ENCODE data around the gene CITED4.

The CITED4 gene

DNA sequence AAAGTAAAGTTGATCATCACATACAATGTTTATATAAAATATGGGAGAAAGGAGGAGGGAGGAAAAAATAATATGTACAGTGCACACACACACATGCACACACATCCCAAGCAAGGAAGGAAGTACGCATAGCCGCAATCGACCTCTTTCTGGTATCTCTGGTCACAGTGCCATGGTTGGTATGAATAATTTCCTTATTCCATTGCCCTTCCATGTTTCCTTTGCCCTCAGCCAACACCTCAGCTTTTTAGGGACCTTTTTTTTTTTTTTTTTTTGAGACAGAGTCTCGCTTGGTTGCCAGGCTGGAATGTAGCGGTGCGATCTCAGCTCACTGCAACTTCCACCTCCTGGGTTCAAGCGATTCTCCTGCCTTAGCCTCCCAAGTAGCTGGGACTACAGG lies 20.6 kb downstream of the CITED4 start:
- Histone ChIP-seq H3K27ac (ENCODE audit: low read depth, low read length) (no peak overlapping the region), H3K27me3 (ENCODE audit: control insufficient read depth, insufficient read depth, low read length) (no peaks in the 10 kb centered on the region), H3K36me3 (ENCODE audit: control insufficient read depth, insufficient read depth, low read length) (no peaks in the 10 kb centered on the region), H3K4me3 (ENCODE audit: low read depth, low read length) (no peak overlapping the region), H3K9me3 (ENCODE audit: control insufficient read depth, insufficient read depth, low read length) (no peaks in the 10 kb centered on the region), H3K4me1 (ENCODE audit: control insufficient read depth, insufficient read depth, low read length) (no peaks in the 10 kb centered on the region), H3K9ac (ENCODE audit: low read depth, low read length) (no peak overlapping the region)

DNA sequence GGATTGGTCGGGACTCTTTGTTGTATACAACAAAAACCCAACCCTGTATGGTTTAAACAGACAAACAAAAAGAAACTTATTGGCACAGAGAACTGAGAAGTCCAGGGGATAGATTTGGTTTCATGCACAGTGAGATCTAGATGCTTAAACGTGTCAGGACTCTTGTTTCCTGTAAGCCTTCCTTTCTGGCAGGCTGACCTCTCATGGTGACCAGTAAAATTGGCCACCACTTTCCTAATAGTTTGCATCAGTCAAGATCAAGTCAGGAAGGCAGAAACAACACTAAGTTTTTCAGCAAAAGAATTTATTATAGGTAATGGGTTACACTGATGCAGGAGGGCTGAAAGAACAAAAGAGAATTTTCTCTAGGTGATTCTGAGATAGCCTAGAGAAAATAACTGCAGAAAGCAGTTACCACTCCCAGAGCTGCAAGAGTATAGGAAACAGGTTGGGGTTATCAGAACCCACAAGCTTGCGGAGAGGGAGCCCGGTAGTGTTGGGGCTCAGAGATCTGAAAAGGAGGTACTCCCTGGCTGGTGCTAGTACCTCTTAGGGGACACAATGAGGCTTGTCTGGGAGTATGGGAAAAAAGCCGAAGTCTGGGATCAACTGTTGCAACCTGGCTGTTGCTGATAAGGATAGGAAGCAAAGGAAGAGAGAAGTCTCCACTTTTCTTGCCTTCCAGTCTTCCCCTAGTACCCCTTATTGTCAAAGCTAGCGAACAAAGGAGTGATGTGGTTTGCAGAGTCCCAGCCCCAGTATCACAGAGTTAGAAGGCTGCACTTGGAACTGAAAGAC lies 21.4 kb downstream of the CITED4 start:
- no peak overlapping the region for H3K4me3 ChIP-seq (ENCODE audit: low read depth, low read length)
- H3K4me1 ChIP-seq (ENCODE audit: control insufficient read depth, insufficient read depth, low read length) = no peaks in the 10 kb centered on the region
- no peak overlapping the region for H3K9ac ChIP-seq (ENCODE audit: low read depth, low read length)
- no peaks in the 10 kb centered on the region for H3K36me3 ChIP-seq (ENCODE audit: control insufficient read depth, insufficient read depth, low read length)
- H3K27ac ChIP-seq (ENCODE audit: low read depth, low read length) = no peak overlapping the region
- no peaks in the 10 kb centered on the region for H3K27me3 ChIP-seq (ENCODE audit: control insufficient read depth, insufficient read depth, low read length)
- H3K9me3 ChIP-seq (ENCODE audit: control insufficient read depth, insufficient read depth, low read length) = no peaks in the 10 kb centered on the region

DNA sequence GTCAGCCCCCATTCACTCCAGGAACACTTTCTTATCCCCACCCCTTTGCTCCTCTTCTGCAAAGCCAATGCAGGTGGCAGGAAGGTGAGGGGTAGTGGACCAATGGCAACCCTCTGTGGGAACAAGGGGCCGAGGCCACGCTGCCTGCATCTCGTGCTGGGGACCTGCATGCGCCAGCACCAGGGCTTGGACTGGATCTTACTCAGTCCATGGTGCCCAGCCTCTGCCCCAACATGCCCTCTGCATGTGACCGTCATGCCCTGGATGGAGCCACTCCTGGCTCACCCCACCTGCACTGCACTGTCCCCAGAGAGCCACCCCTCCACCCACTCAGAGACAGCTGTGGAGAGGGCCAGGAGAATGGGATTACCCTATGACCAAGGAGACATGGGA lies 22.2 kb downstream of the CITED4 start:
- no peak overlapping the region for H3K9ac ChIP-seq (ENCODE audit: low read depth, low read length)
- H3K27ac ChIP-seq (ENCODE audit: low read depth, low read length) = no peak overlapping the region
- no peaks in the 10 kb centered on the region; the same call in 1 of the 2 replicates for H3K4me1 ChIP-seq (ENCODE audit: control insufficient read depth, insufficient read depth, low read length)
- no peaks in the 10 kb centered on the region for H3K27me3 ChIP-seq (ENCODE audit: control insufficient read depth, insufficient read depth, low read length)
- H3K9me3 ChIP-seq (ENCODE audit: control insufficient read depth, insufficient read depth, low read length) = no peaks in the 10 kb centered on the region
- H3K4me3 ChIP-seq (ENCODE audit: low read depth, low read length) = no peak overlapping the region
- no peaks in the 10 kb centered on the region for H3K36me3 ChIP-seq (ENCODE audit: control insufficient read depth, insufficient read depth, low read length)

DNA sequence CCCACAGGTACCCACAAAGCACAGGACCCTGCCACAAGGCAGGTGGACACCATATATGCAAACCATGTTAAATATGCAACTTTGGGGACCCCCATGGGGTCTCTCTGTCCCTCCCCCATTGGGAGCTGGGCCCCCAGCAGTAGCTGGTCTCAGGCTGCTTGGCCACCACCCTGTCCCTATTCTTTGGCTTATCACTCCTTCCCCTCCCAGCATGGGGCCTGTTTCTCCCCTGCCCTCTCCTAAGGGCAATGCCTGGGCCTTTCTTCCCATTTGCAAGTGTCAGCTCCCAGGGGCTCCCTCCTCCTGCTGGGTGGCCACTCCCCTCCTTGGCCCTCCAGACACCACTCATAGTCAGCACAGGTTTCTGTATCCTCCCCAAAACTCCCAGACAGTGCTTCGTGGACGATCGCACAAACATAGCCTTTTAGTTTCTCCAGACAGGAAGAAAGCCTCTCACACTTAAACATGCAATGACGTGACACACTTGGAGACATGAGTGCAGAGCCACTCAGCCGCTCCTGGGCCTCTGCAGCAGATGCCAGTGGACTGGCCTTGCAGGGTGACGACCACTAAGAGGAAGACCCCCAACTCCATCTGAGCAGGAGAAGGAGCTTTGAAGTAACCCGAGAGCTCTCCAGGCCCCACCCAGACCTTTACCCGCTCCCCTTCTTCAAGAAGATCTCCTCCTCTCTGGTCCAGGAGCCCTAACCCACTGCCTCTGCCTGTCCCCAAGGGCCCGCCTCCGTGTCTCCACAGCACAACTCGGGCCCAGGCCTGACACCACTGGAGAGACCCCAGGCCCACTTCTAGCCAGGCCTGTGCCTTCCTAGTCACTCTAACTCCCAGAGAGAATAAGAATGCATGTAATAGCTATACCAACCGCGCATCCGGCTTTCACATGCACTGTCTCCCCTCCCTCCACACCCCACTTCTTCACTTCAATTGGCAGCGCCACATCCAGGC lies 22.9 kb downstream of the CITED4 start:
- H3K36me3 ChIP-seq (ENCODE audit: control insufficient read depth, insufficient read depth, low read length) = no peaks in the 10 kb centered on the region
- no peaks in the 10 kb centered on the region for H3K27me3 ChIP-seq (ENCODE audit: control insufficient read depth, insufficient read depth, low read length)
- H3K4me1 ChIP-seq (ENCODE audit: control insufficient read depth, insufficient read depth, low read length) = no peaks in the 10 kb centered on the region; the same call in 1 of the 2 replicates
- H3K9me3 ChIP-seq (ENCODE audit: control insufficient read depth, insufficient read depth, low read length) = no peaks in the 10 kb centered on the region
- no peak overlapping the region for H3K27ac ChIP-seq (ENCODE audit: low read depth, low read length)
- no peak overlapping the region for H3K9ac ChIP-seq (ENCODE audit: low read depth, low read length)
- no peak overlapping the region for H3K4me3 ChIP-seq (ENCODE audit: low read depth, low read length)

DNA sequence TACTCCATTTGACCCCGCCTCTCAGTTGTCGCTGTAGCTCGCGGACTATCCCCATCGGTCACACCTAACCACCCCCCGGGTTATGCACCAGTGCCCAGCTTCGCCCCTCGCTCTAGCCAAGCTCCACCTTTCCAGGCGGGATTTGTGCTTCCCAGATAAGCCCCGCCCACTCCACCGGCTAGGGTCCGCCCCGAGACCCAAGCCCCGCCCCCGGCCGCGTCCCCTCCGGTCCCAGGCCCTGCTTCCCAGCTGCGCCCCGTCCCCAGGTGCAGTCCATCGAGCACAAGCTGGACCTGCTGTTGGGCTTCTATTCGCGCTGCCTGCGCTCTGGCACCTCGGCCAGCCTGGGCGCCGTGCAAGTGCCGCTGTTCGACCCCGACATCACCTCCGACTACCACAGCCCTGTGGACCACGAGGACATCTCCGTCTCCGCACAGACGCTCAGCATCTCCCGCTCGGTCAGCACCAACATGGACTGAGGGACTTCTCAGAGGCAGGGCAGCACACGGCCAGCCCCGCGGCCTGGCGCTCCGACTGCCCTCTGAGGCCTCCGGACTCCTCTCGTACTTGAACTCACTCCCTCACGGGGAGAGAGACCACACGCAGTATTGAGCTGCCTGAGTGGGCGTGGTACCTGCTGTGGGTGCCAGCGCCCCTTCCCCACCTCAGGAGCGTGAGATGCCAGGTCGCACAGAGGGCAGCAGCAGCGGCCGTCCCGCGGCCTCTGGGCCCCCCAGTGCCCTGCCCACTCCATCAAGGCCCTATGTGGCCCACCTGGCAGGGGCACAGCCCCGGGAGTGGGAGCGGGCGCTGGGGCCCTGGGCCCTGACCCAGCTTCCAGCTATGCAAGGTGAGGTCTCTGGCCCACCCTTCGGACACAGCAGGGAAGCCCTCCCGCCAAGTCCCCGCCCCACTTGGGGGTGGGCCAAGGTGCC lies 23.9 kb downstream of the CITED4 start:
- no peak overlapping the region for H3K4me3 ChIP-seq (ENCODE audit: low read depth, low read length)
- H3K27me3 ChIP-seq (ENCODE audit: control insufficient read depth, insufficient read depth, low read length) = no peaks in the 10 kb centered on the region
- no peaks in the 10 kb centered on the region; the same call in 1 of the 2 replicates for H3K4me1 ChIP-seq (ENCODE audit: control insufficient read depth, insufficient read depth, low read length)
- H3K36me3 ChIP-seq (ENCODE audit: control insufficient read depth, insufficient read depth, low read length) = no peaks in the 10 kb centered on the region
- H3K9me3 ChIP-seq (ENCODE audit: control insufficient read depth, insufficient read depth, low read length) = no peaks in the 10 kb centered on the region
- H3K9ac ChIP-seq (ENCODE audit: low read depth, low read length) = no peak overlapping the region
- no peak overlapping the region for H3K27ac ChIP-seq (ENCODE audit: low read depth, low read length)

DNA sequence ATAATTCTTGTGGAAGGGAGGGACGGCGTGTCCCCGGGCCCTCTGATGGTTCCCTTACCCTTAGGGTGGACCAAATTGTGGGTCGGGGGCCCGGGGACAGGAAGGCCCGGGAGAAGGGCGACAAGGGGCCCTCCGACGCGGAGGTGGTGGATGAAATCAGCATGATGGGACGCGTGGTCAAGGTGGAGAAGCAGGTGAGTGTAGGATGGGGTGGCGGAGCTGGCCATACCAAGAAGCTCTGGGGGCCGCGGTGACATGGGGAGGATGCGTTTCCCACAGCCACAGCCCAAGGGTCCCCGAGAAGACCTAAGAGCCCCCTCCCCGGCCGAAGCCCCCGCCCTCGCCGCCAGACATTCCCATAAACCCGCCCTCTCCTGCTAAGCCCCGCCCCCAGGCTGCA lies 24.6 kb downstream of the CITED4 start:
- Histone ChIP-seq H3K27ac (ENCODE audit: low read depth, low read length) (no peak overlapping the region), H3K9ac (ENCODE audit: low read depth, low read length) (no peak overlapping the region), H3K4me3 (ENCODE audit: low read depth, low read length) (no peak overlapping the region), H3K36me3 (ENCODE audit: control insufficient read depth, insufficient read depth, low read length) (no peaks in the 10 kb centered on the region), H3K4me1 (ENCODE audit: control insufficient read depth, insufficient read depth, low read length) (no peaks in the 10 kb centered on the region; the same call in 1 of the 2 replicates), H3K27me3 (ENCODE audit: control insufficient read depth, insufficient read depth, low read length) (no peaks in the 10 kb centered on the region), H3K9me3 (ENCODE audit: control insufficient read depth, insufficient read depth, low read length) (no peaks in the 10 kb centered on the region)

DNA sequence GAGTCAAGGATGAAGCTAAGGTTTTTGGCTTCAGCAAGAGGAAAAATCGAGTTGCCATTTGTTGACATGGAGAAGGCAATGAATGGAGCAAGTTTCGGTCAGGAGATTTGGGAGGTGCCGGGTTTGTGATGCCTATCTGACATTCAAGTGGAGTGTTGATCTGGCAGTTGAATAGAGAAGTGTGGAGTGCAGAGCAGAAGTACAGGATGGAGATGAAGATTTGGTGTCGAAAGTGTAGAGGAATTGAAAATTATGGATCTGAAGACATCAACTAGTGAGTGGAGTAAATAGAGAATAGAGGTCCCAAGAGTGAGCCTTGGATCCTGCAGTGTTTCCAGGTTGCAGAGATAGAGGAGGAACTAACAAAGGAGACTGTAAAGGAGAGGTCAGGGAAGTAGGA lies 25.9 kb downstream of the CITED4 start:
- Histone ChIP-seq H3K27ac (ENCODE audit: low read depth, low read length) (no peak overlapping the region), H3K9me3 (ENCODE audit: control insufficient read depth, insufficient read depth, low read length) (no peaks in the 10 kb centered on the region), H3K36me3 (ENCODE audit: control insufficient read depth, insufficient read depth, low read length) (no peaks in the 10 kb centered on the region), H3K4me3 (ENCODE audit: low read depth, low read length) (no peak overlapping the region), H3K27me3 (ENCODE audit: control insufficient read depth, insufficient read depth, low read length) (no peaks in the 10 kb centered on the region), H3K4me1 (ENCODE audit: control insufficient read depth, insufficient read depth, low read length) (no peaks in the 10 kb centered on the region; the same call in 1 of the 2 replicates), H3K9ac (ENCODE audit: low read depth, low read length) (no peak overlapping the region)

DNA sequence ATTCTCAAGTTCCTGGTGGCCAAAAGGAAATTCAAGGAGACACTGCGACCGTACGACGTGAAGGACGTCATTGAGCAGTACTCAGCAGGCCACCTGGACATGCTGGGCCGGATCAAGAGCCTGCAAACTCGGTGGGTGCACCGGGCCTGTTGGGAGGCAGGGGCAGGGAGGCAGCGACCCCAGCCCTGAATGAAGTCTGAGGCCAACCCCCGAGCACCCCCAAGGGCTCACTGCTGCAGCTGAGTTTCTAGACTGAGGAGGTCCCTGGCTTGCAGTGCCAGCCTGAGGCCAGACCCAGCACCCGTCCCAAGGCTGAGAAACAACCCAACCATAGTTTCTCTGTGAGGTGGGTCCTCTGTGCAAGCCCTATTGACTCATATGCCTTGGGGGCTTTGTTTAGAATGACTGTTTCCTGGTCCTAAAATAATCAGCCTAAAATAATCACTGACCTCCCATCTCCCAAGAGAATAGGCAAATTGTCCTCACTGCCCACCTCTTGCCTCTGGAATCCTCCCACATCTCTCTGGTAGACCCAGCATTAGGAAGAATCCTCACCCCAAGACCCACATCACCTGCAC lies 27.1 kb downstream of the CITED4 start:
- Histone ChIP-seq H3K4me1 (ENCODE audit: control insufficient read depth, insufficient read depth, low read length) (no peaks in the 10 kb centered on the region; the same call in 1 of the 2 replicates), H3K36me3 (ENCODE audit: control insufficient read depth, insufficient read depth, low read length) (no peaks in the 10 kb centered on the region), H3K4me3 (ENCODE audit: low read depth, low read length) (no peak overlapping the region), H3K27ac (ENCODE audit: low read depth, low read length) (no peak overlapping the region), H3K9ac (ENCODE audit: low read depth, low read length) (no peak overlapping the region), H3K9me3 (ENCODE audit: control insufficient read depth, insufficient read depth, low read length) (no peaks in the 10 kb centered on the region), H3K27me3 (ENCODE audit: control insufficient read depth, insufficient read depth, low read length) (no peaks in the 10 kb centered on the region)

DNA sequence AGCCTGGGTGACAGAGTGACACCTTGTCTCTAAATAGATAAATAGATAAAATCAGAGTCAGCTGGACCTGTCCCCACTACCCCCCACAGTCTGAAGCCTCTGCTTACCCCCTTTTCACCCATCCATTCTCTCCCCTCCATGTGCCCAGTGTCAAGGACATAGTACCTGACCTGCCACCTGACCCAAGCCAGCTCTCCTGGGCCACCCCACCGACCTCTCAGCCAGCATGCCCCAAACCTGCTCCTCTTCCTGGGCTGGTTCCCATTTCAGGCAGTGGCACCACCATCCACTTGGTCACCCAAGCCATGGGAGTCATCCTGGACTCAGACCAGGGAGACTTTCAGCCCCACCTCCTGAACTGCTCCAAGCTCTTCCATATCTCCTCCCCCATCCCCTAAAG lies 28.2 kb downstream of the CITED4 start:
- Histone ChIP-seq H3K36me3 (ENCODE audit: control insufficient read depth, insufficient read depth, low read length) (no peaks in the 10 kb centered on the region), H3K4me1 (ENCODE audit: control insufficient read depth, insufficient read depth, low read length) (no peaks in the 10 kb centered on the region; the same call in 1 of the 2 replicates)

More for the DNA sequence above, 28.2 kb downstream of the CITED4 start:
- no peak overlapping the region for H3K9ac ChIP-seq (ENCODE audit: low read depth, low read length)
- H3K27me3 ChIP-seq (ENCODE audit: control insufficient read depth, insufficient read depth, low read length) = no peaks in the 10 kb centered on the region
- H3K4me3 ChIP-seq (ENCODE audit: low read depth, low read length) = no peak overlapping the region
- no peak overlapping the region for H3K27ac ChIP-seq (ENCODE audit: low read depth, low read length)
- H3K9me3 ChIP-seq (ENCODE audit: control insufficient read depth, insufficient read depth, low read length) = no peaks in the 10 kb centered on the region
